OCI-LY1 (cell line): ENCODE results near the gene JUN.

Experiments used
- EZH2 ChIP-seq: fragments of 200-600 bp; sonication (generic), shearing (Covaris generic); IDR thresholded peaks from 2 replicates; pipeline ENCODE4 v1.8.0; 2017; ENCODE audit warnings: borderline replicate concordance, mixed run types, mild to moderate bottlenecking, antibody characterized with exemption, low read length, moderate library complexity, mixed read lengths
- TF ChIP-seq, protein P1 (sequence below): fragments of 200-600 bp; sonication (generic), shearing (Covaris generic); IDR thresholded peaks from 2 replicates; pipeline ENCODE4 v1.5.1; 2017; ENCODE audit warnings: mild to moderate bottlenecking, antibody characterized with exemption, low read length, moderate library complexity, mixed read lengths

- TF ChIP-seq, protein P1, sequence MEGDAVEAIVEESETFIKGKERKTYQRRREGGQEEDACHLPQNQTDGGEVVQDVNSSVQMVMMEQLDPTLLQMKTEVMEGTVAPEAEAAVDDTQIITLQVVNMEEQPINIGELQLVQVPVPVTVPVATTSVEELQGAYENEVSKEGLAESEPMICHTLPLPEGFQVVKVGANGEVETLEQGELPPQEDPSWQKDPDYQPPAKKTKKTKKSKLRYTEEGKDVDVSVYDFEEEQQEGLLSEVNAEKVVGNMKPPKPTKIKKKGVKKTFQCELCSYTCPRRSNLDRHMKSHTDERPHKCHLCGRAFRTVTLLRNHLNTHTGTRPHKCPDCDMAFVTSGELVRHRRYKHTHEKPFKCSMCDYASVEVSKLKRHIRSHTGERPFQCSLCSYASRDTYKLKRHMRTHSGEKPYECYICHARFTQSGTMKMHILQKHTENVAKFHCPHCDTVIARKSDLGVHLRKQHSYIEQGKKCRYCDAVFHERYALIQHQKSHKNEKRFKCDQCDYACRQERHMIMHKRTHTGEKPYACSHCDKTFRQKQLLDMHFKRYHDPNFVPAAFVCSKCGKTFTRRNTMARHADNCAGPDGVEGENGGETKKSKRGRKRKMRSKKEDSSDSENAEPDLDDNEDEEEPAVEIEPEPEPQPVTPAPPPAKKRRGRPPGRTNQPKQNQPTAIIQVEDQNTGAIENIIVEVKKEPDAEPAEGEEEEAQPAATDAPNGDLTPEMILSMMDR, result no peak
- TF ChIP-seq EZH2, result no peak
Measured at GRCh38 chr1:58833166-58833565, 49.3 kb upstream of the JUN start.
